DMS114 treated with DMSO at 0.1 percent for 48 hours (cell line): ENCODE measurements around the gene DIP2A.
"Not testable (repeated sequence)": the region's sequence is repeated elsewhere in the genome, so short reads cannot be mapped to it uniquely, and the experiment has no call there.

Experiments used
- DNase-seq: peaks from one replicate; lab custom pipeline; 2025; ENCODE audit not compliant: unreplicated experiment; lab: John Stamatoyannopoulos, UW

The DIP2A gene

GRCh38 chr21:46579394-46579793 lies 120.7 kb downstream of the DIP2A start:
- DNase-seq: not testable (repeated sequence)

- DNase-seq: no peak
Measured at GRCh38 chr21:46581780-46582307, 123.2 kb downstream of the DIP2A start.

DNA sequence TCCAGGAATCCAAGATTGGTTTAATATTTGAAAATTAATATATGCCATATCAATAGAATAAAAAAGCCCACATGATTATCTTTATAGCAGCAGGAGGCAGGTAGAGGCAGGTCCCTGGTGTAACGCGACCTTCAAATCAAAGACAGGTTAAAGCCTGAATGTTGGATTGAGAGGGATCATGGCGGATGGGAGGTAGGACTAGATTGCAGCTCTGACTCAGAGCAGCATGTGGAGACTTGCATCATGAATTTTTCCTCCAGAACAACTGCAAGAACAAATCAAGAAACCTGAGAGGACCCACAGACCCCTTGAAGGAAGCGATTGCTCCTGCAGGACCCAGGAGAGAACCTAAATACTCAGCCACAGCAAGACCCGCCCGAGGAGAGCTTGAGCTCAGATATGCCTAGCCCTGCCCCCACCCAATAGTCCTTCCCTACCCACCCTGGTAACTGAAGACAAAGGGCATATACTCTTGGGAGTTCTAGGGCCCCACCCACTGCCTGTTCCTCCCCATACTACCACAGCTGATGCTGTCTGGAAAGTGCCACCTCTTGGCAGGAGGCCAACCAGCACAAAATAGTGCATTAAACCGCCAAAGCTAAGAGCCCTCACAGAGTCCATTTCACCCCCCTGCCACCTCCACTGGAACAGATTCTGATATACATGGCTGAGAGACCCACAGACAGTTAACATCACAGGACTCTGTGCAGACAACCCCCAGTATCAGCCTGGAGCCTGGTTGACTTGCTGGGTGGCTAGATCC lies 126.7 kb downstream of the DIP2A start:
- no peak for DNase-seq

DNA sequence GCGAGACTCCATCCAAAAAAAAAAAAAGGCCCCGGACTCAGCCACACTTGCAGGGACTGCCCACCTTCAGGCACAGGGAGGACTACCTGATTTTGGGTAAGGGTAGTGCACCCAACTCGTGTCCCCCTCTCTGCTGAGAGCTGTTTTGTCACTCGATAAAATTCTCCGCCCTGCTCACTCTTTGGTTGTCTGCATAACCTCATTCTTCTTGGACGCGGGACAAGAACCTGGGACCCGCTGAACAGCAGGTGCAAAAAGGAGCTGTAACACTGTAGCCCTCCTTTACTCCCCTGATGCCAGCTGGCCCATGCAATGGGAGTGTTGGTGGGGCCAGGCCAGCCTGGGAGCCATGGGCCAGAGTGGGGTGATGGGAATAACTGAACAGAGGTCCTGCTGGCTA lies 135.6 kb downstream of the DIP2A start:
- DNase-seq: no peak

GRCh38 chr21:46596201-46596600 lies 137.5 kb downstream of the DIP2A start:
- DNase-seq: no peak

DNA sequence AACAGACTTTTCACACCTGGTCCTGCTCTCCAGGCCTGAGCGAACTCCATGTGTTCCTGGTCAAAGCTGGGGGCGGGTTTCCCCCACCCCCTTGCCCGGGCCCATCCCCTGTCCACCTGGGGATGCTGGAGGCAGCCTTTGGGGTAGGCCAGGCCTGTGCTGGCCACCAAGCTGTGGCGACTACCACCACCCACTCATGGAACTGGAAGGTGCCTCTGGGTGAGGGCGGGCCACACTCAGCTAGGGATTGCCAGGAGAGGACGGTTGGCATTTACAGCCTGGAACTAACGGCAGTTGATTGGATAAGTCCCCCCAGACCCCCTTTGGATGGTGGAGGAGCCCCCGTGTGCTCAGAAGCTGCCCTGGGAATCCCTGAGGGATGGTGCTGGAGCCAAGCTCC lies 138.3 kb downstream of the DIP2A start:
- DNase-seq: no peak

DNA sequence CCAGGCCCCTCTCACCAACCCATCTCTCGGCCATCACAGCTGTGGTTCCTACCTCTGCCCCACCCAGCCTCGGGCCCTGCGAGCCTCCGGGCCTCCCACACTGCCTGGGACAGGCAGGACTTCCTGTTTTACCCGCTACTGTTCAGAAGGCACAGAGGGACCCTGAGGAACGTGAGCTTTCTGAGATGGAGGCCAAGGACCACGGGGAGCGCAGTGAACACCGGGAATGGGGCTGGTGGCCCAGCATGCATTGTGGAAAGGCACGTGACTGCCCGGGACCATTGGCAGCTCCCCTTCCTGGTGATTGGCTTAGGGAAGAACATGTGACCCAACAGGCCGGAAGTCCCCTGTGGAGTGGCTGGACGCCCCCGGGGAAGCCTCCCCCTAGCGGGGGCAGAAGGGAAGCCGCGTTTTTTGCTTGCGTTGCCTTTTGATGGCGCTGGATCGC lies 139.2 kb downstream of the DIP2A start:
- DNase-seq: no peak

GRCh38 chr21:46598581-46599572 lies 140.2 kb downstream of the DIP2A start:
- no peak for DNase-seq

DNA sequence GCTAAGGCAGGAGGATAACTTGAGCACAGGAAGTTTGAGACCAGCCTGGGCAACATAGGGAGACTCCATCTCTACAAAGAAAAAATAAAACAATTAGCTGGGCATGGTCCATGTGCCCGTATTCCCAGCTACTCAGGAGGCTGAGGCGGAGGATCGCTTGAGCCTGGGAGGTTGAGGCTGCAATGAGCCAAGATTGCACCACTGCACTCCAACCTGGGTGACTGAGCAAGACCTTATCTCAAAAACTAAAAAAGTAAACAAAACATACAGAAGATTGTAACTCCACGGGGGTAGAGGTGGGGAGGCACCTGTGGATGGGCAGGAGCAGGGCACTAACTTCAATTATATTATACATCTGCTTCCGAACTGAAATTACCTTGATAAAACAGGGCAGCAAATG lies 141.6 kb downstream of the DIP2A start:
- DNase-seq: no peak

- DNase-seq: no peak
Measured at GRCh38 chr21:46600978-46601377, 142.3 kb downstream of the DIP2A start.

DNA sequence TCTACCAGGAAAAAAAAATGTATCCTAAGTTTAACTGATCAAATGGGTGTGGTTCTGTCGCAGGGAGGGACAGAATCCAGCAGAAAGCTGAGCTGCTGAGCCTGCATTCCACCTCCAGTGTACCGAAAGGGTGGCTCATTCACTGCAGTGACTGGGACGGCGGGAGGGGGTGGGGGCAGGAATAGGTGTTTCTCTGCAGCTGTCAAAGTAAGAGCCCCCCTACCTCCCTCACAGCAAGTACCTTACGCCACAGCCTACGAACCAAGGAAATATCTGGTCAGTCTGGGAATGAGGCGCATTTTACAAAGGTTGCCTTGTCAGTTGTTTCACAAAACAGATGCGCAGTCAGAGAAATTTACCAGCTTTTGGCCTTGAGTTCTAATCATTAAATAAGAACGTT lies 144.5 kb downstream of the DIP2A start:
- DNase-seq: no peak

GRCh38 chr21:46604329-46604974 lies 145.8 kb downstream of the DIP2A start:
- no peak for DNase-seq

- DNase-seq: no peak
Measured at GRCh38 chr21:46604975-46605766, 146.5 kb downstream of the DIP2A start, which contains the start of gene S100B. Gene S100B, minus strand, starts transcription at chr21:46605082. Its CDS starts 2,667 bp downstream, at chr21:46602415.

GRCh38 chr21:46605767-46606426 lies 147.2 kb downstream of the DIP2A start:
- DNase-seq: no peak

GRCh38 chr21:46606427-46606813 lies 147.7 kb downstream of the DIP2A start:
- no peak for DNase-seq

DNA sequence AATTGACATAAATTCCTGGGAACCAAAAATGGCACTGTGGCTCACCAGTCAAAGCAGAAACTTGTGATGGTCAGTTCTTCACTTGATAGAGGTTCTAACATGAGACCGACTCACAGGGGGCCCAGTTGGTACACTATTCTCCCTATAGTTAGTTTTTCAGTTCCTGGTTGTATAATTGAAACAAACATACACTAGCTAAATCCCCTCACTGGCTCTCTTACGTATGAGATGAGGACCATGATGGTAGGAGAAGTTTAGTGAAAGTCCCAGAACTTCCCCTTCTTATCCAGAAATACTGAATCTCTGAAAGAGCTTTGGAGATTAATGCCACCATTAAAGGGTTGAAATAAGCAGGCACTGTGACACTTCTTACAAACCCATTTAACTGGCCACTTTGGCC lies 148.9 kb downstream of the DIP2A start:
- no peak for DNase-seq

DNA sequence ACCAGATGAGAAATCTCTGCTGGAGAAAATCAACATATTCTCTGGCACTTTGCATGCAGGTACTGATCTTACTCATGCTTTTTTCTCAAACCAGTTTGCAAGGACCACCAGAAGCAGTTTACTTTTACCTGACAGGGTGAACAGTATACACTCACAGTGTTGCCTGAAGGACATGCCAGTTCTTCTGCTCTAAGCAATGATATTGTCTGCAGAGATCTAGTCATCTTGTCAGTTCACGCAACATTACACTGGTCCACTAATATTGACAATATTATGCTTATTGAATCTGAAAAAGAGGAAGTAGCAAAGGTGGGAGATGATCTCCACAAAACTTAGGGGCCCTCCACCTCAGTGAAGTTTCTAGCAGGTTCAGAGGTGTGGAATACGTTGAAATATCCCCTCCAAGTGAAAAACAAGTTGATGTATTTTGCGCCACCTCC lies 150.0 kb downstream of the DIP2A start:
- no peak for DNase-seq

GRCh38 chr21:46610018-46610701 lies 151.5 kb downstream of the DIP2A start:
- no peak for DNase-seq

DNA sequence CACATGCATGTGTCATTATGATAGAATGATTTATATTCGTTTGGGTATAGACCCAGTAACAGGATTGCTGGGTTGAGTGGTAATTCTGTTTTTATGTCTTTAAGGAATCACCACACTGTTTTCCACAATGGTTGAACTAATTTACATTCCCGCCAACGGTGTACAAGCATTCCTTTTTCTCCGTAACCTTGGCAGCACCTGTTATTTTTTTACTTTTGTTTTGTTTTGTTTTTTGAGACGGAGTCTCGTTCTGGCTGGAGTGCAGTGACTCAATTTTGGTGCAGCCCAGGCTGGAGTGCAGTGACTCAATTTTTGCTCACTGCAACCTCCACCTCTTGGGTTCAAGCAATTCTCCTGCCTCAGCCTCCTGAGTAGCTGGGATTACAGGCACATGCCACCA lies 154.7 kb downstream of the DIP2A start:
- DNase-seq: no peak
